OCI-LY7 (cell line): ENCODE results near the gene DAZAP1. TPM values are rescaled to one million over a fixed set of nuclear protein-coding genes. Genes with fewer than 3 reads are reported as not detected.
A peak's percentile ranks its signal among the peaks of the same experiment; 100 is the strongest.

Experiments used
- BruUV-seq: library from RNA; stranded (reverse); fragments of 400-500 nt; replicated peaks from 2 replicates; lab custom pipeline; 2021; lab: Mats Ljungman, UMichigan
- CTCF ChIA-PET: fragments of 300-600 bp; sonication (Branson Sonifier 250); formaldehyde crosslinking; loops from one replicate; lab custom pipeline; 2022; ENCODE audit warnings: antibody characterized with exemption; ENCODE audit not compliant: unreplicated experiment; lab: Charles Lee
- POLR2A ChIA-PET: fragments of 300-600 bp; sonication (Branson Sonifier 250); formaldehyde crosslinking; loops from one replicate; lab custom pipeline; 2022; ENCODE audit warnings: antibody characterized with exemption; lab: Charles Lee
- DNase-seq: peaks from one replicate; pipeline ENCODE4 v3.0.0-alpha.2; 2015; ENCODE audit warnings: low spot score
- H2AFZ ChIP-seq: fragments of 200-600 bp; sonication (generic), shearing (Covaris generic); 2 replicates; pipeline ENCODE4 v1.6.1; 2014; ENCODE audit warnings: mild to moderate bottlenecking, antibody characterized with exemption, low read length, moderate library complexity
- H3K27ac ChIP-seq: fragments of 200-600 bp; sonication (generic); 2 replicates; pipeline ENCODE4 v1.5.1; 2014; ENCODE audit warnings: mixed run types, low read depth, mild to moderate bottlenecking, moderate library complexity, low read length, inconsistent platforms; ENCODE audit not compliant: poor library complexity, severe bottlenecking
- H3K36me3 ChIP-seq: fragments of 200-600 bp; sonication (generic); 2 replicates; pipeline ENCODE4 v1.6.1; 2014; ENCODE audit warnings: mild to moderate bottlenecking, antibody characterized with exemption, low read length, moderate library complexity, mixed read lengths; ENCODE audit not compliant: insufficient read depth
- H3K4me1 ChIP-seq: fragments of 200-600 bp; sonication (generic); 2 replicates; pipeline ENCODE4 v1.5.1; 2014; ENCODE audit warnings: mild to moderate bottlenecking, low read length; ENCODE audit not compliant: insufficient read depth, poor library complexity, severe bottlenecking
- H3K4me2 ChIP-seq: fragments of 200-600 bp; sonication (generic); 2 replicates; pipeline ENCODE4 v1.6.1; 2014; ENCODE audit warnings: mild to moderate bottlenecking, low read length
- H3K4me3 ChIP-seq: fragments of 200-600 bp; sonication (generic); 2 replicates; pipeline ENCODE4 v1.5.1; 2014; ENCODE audit warnings: mild to moderate bottlenecking, low read depth, low read length; ENCODE audit not compliant: poor library complexity, severe bottlenecking
- H3K79me2 ChIP-seq: fragments of 200-600 bp; sonication (generic); 2 replicates; pipeline ENCODE4 v1.6.1; 2016; ENCODE audit warnings: low read depth, mild to moderate bottlenecking, low read length, moderate library complexity, mixed read lengths; ENCODE audit not compliant: insufficient read depth
- H3K9me2 ChIP-seq: fragments of 200-600 bp; sonication (generic); 2 replicates; pipeline ENCODE4 v1.6.1; 2016; ENCODE audit warnings: mild to moderate bottlenecking, low read length, mixed read lengths; ENCODE audit not compliant: insufficient read depth
- H3K9me3 ChIP-seq: fragments of 200-600 bp; sonication (generic); 2 replicates; pipeline ENCODE4 v1.6.1; 2014; ENCODE audit warnings: mild to moderate bottlenecking, mixed run types, low read length, mixed read lengths
- H4K20me1 ChIP-seq: fragments of 200-600 bp; sonication (generic); 2 replicates; pipeline ENCODE4 v1.6.1; 2014; ENCODE audit warnings: mild to moderate bottlenecking, antibody characterized with exemption, low read length, moderate library complexity, mixed read lengths; ENCODE audit not compliant: insufficient read depth
- CTCF ChIP-seq: fragments of 200-600 bp; sonication (generic); conservative IDR thresholded peaks from 2 replicates; pipeline ENCODE4 v1.5.1; 2014; ENCODE audit warnings: mild to moderate bottlenecking, antibody characterized with exemption, low read length, moderate library complexity, mixed read lengths
- EZH2phosphoT487 ChIP-seq: fragments of 200-600 bp; sonication (generic); IDR thresholded peaks from 2 replicates; pipeline ENCODE4 v1.6.1; 2018; ENCODE audit warnings: low read depth, borderline replicate concordance, mild to moderate bottlenecking, mixed run types, antibody characterized with exemption, low read length, moderate library complexity, mixed read lengths
- intact Hi-C: fragments of 100-400 bp; cut with micrococcal nuclease; formaldehyde crosslinking; loops from one replicate; pipeline ENCODE4 v1.10.0; 2022; ENCODE audit not compliant: unreplicated experiment
- total RNA-seq, 2 experiments: library from RNA; depleted of rRNA in 1 of 2; stranded (reverse); fragments of >200 nt in 1 of 2; shearing (Covaris generic) in 1 of 2; gene quantifications; 2 replicates each; pipeline ENCODE4 v1.2.3, GENCODE V29; 2014 to 2022

Gene DAZAP1
- total RNA-seq, 2 experiments from 2014 or later: 170 to 373 TPM

GRCh38 chr19:1445185-1445931, 38.0 kb downstream of the DAZAP1 start:
- H3K27ac ChIP-seq: peak overlapping the region; percentile 64
- no peaks in the 10 kb centered on the region for H3K9me3 ChIP-seq
- DNase-seq: peak; percentile 80
- H3K4me3 ChIP-seq: peak overlapping the region; percentile 60
- no peaks in the 10 kb centered on the region for H3K9me2 ChIP-seq
- POLR2A ChIA-PET: no interaction called here
- intact Hi-C loops: loop anchor here (2.0 kb wide), 1 partner anchor 33 kb away; the partner anchor contains the start of gene C19orf25
- H4K20me1 ChIP-seq: peaks cover 13% of the 10 kb centered on the region
- H3K79me2 ChIP-seq: peaks cover 12% of the 10 kb centered on the region; the same call in 1 of the 2 replicates
- no TSS peak for BruUV-seq
- peaks cover 37% of the 10 kb centered on the region for H3K4me1 ChIP-seq
- TF ChIP-seq CTCF (peak; percentile 87), EZH2phosphoT487 (no peak)
- H3K36me3 ChIP-seq: peaks cover 31% of the 10 kb centered on the region
- CTCF ChIA-PET: no interaction called here
- H2AFZ ChIP-seq: no peak overlapping the region; the same call in 1 of the 2 replicates
- peak overlapping the region; percentile 75 for H3K4me2 ChIP-seq

GRCh38 chr19:1445932-1446712, 38.7 kb downstream of the DAZAP1 start:
- H3K27ac ChIP-seq: no peak overlapping the region
- H3K4me2 ChIP-seq: no peak overlapping the region
- ChIA-PET POLR2A (no interaction called here), CTCF (no interaction called here)
- H2AFZ ChIP-seq: no peak overlapping the region
- no peaks in the 10 kb centered on the region for H3K9me2 ChIP-seq
- no peak overlapping the region for H3K4me3 ChIP-seq
- intact Hi-C loops: loop anchor here (2.0 kb wide), 1 partner anchor 33 kb away; the partner anchor contains the start of gene C19orf25
- BruUV-seq: no TSS peak
- DNase-seq: no peak
- peaks cover 5% of the 10 kb centered on the region; the same call in 1 of the 2 replicates for H3K79me2 ChIP-seq
- peaks cover 23% of the 10 kb centered on the region for H3K36me3 ChIP-seq
- H3K4me1 ChIP-seq: peaks cover 31% of the 10 kb centered on the region
- H3K9me3 ChIP-seq: no peaks in the 10 kb centered on the region
- H4K20me1 ChIP-seq: peaks cover 5% of the 10 kb centered on the region; the same call in 1 of the 2 replicates
- TF ChIP-seq EZH2phosphoT487 (no peak), CTCF (no peak)
